Measurements from ENCODE around the gene UQCC5.

UQCC5 gene

GRCh38 chr3:52574056-52574965, 37.9 kb downstream of the UQCC5 start:
- Histone ChIP-seq H3K9me3 (ENCODE audit: control insufficient read depth, insufficient read depth, low read length) (no peaks in the 10 kb centered on the region), H3K9ac (ENCODE audit: low read depth, low read length) (no peak overlapping the region), H3K4me1 (ENCODE audit: insufficient read depth, low read length) (no peaks in the 10 kb centered on the region), H3K36me3 (ENCODE audit: insufficient read depth, low read length) (peaks cover 18% of the 10 kb centered on the region)

Data from ES-I3 (cell line).